HEK293T (cell line): ENCODE data around the gene FUT1.

Experiments
- BHLHE40 ChIP-seq: fragments of 450-650 bp; IDR thresholded peaks from 2 replicates; pipeline ENCODE4 v1.6.1; 2016; ENCODE audit warnings: mild to moderate bottlenecking, moderate library complexity, borderline replicate concordance
- FOXA1 ChIP-seq: fragments of 450-650 bp; IDR thresholded peaks from 2 replicates; pipeline ENCODE4 v1.6.1; 2016; ENCODE audit warnings: mild to moderate bottlenecking
- NFRKB ChIP-seq: fragments of 450-650 bp; IDR thresholded peaks from 2 replicates; pipeline ENCODE4 v1.6.1; 2016; ENCODE audit warnings: mild to moderate bottlenecking, moderate library complexity

GRCh38 chr19:48772503-48772953 lies 20.1 kb upstream of the FUT1 start:
- no peak for TF ChIP-seq FOXA1
- TF ChIP-seq BHLHE40: no peak
- no peak for TF ChIP-seq NFRKB
